ENCODE data around the gene TARBP1. TPM values are rescaled to one million over a fixed set of nuclear protein-coding genes. Genes with fewer than 3 reads are reported as not detected.
"Not testable (repeated sequence)": the region's sequence is repeated elsewhere in the genome, so short reads cannot be mapped to it uniquely, and the experiment has no call there.

TARBP1 gene
- total RNA-seq, 1 donor from 2014 or later: 30.4 TPM

- no peak overlapping the region for H3K27ac Mint-ChIP-seq
- POLR2A ChIA-PET: no interaction called here
- peaks cover 34% of the 10 kb centered on the region for H3K36me3 Mint-ChIP-seq (ENCODE audit: low read depth)
- TF ChIP-seq, protein P1, sequence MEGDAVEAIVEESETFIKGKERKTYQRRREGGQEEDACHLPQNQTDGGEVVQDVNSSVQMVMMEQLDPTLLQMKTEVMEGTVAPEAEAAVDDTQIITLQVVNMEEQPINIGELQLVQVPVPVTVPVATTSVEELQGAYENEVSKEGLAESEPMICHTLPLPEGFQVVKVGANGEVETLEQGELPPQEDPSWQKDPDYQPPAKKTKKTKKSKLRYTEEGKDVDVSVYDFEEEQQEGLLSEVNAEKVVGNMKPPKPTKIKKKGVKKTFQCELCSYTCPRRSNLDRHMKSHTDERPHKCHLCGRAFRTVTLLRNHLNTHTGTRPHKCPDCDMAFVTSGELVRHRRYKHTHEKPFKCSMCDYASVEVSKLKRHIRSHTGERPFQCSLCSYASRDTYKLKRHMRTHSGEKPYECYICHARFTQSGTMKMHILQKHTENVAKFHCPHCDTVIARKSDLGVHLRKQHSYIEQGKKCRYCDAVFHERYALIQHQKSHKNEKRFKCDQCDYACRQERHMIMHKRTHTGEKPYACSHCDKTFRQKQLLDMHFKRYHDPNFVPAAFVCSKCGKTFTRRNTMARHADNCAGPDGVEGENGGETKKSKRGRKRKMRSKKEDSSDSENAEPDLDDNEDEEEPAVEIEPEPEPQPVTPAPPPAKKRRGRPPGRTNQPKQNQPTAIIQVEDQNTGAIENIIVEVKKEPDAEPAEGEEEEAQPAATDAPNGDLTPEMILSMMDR (IDR thresholded peaks at IDR 0.05): no peak
- CTCF ChIA-PET: no interaction called here
- H3K4me1 Mint-ChIP-seq: peaks cover 4% of the 10 kb centered on the region
- ATAC-seq (ENCODE audit: low read depth) (no peak), DNase-seq (no peak)
- intact Hi-C loops (cut with micrococcal nuclease): no loop called here
- no peak overlapping the region for H3K4me3 Mint-ChIP-seq
- H3K27me3 Mint-ChIP-seq: no peaks in the 10 kb centered on the region
- no peaks in the 10 kb centered on the region for H3K9me3 Mint-ChIP-seq
These were observed 85.8 kb downstream of the TARBP1 start for GRCh38 chr1:234393190-234393589.

DNA sequence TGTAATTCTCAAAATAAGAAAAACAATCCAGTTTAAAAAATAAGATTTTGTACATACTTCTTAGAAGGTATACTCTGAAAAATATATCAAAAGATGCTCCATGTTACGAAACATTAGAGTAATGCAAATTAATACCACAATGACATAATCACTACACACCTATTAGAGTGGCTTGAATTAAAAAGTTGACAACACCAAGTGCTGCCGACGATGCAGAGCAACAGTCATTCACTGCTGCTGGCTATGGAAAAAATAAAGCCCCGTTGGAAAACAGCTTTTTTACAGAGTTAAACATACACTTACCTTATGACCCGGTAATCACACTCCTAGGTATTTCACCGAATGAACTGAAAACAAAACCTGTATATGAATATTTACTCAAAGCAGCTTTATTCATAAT, 90.9 kb downstream of the TARBP1 start:
- Mint-ChIP-seq H3K4me3 (no peak overlapping the region), H3K4me1 (peaks cover 8% of the 10 kb centered on the region), H3K27me3 (no peaks in the 10 kb centered on the region), H3K9me3 (no peaks in the 10 kb centered on the region), H3K36me3 (ENCODE audit: low read depth) (peaks cover 38% of the 10 kb centered on the region), H3K27ac (no peak overlapping the region)
- CTCF ChIA-PET: no interaction called here
- DNase-seq (no peak), ATAC-seq (ENCODE audit: low read depth) (no peak)
- POLR2A ChIA-PET: no interaction called here
- TF ChIP-seq, protein P1 (IDR thresholded peaks at IDR 0.05): no peak
- intact Hi-C loops (cut with micrococcal nuclease): no loop called here

DNA sequence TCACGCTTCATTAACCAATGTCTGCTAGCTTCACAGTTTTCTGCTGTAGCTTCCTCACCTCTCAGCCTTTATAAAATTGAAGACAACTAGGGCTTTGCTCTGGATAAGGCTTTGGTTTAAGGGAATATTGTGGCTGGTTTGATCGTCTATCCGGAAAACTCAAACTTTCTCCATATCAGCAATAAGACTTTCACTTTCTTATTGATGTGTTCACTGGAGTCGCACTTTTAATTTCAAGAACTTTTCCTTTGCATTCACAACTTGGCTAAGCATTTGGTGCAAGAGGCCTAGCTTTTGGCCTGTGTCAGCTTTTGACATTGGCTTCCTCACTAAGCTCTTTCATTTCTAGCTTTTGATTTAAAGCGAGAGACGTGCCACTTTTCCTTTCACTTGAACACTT, 92.9 kb downstream of the TARBP1 start:
- H3K4me3 Mint-ChIP-seq: peak overlapping the region; percentile 4
- H3K27me3 Mint-ChIP-seq: no peaks in the 10 kb centered on the region
- ATAC-seq (ENCODE audit: low read depth) (no peak), DNase-seq (no peak)
- H3K36me3 Mint-ChIP-seq (ENCODE audit: low read depth): peaks cover 40% of the 10 kb centered on the region
- ChIA-PET CTCF (no interaction called here), POLR2A (no interaction called here)
- peaks cover 8% of the 10 kb centered on the region for H3K4me1 Mint-ChIP-seq
- peak overlapping the region; percentile 61 for H3K27ac Mint-ChIP-seq
- intact Hi-C loops (cut with micrococcal nuclease): no loop called here
- no peaks in the 10 kb centered on the region for H3K9me3 Mint-ChIP-seq
- TF ChIP-seq, protein P1 (IDR thresholded peaks at IDR 0.05): no peak

DNA sequence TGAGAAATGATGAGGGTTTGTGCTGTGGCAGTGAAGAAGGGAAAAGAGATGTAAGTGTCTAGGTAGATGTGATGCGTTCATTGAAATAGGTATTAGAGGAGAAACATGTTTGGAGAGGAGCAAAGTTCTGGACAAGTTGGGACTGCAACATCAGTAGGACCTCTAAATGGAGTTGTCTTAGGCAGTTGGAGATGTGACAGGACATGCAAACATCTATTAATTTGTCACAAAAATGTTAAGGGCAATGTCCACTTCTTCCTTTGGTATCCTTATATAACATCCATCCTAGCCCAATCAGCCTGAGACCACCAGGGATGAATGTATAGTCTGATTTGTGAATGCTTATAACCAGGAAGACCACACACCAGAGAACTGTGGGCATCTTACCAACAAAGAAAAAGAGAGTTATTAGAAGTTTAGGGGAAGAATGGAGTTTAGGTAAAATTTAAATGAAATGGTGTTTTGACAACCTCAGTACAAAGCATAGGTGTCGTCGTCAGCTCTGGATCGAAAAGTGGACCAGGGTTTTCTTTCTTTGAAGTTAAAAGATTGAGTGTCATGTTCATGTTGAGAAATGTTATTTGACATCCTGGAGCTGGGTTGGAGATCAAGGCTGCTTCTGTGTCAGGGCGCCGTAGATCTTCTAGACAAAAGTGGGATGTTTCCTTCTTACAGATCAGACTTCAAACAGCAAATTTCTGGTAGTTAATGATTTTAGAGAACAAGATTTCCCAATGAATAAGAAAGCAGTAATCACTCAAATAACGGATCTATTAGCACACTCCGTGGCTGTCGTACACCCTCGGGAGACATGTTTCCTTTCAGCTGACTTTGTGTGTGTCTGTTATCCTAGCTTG, 97.1 kb downstream of the TARBP1 start:
- ATAC-seq (ENCODE audit: low read depth) (no peak), DNase-seq (no peak)
- POLR2A ChIA-PET: no interaction called here
- Mint-ChIP-seq H3K27me3 (no peaks in the 10 kb centered on the region), H3K4me1 (peaks cover 12% of the 10 kb centered on the region), H3K4me3 (no peak overlapping the region), H3K36me3 (ENCODE audit: low read depth) (peaks cover 76% of the 10 kb centered on the region), H3K27ac (no peak overlapping the region), H3K9me3 (no peaks in the 10 kb centered on the region)
- CTCF ChIA-PET: no interaction called here
- TF ChIP-seq, protein P1 (IDR thresholded peaks at IDR 0.05): no peak
- intact Hi-C loops (cut with micrococcal nuclease): no loop called here

DNA sequence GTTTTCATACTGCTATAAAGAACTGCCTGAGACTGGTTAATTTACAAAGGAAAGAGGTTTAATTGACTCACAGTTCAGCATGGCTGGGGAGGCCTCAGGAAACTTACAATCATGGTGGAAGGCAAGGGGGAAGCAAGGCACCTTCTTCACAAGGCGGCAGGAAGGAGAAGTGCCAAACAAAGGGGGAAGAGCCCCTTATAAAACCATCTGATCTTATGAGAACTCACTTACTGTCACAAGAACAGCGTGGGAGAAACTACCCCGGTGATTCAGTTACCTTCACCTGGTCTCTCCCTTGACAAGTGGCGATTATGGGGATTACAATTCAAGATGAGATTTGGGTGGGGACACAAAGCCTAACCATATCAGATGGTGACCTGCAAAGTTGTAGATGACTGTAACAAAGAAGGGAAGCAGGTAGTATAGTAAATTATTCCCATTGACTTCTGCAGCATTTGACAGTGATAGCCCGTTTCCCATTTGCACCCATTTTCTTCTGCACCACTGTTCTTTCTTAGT, 99.3 kb downstream of the TARBP1 start:
- POLR2A ChIA-PET: not testable (repeated sequence)

More for the DNA sequence above, 99.3 kb downstream of the TARBP1 start:
- ATAC-seq (ENCODE audit: low read depth); H3K9me3 Mint-ChIP-seq; H3K4me3 Mint-ChIP-seq; DNase-seq; H3K27me3 Mint-ChIP-seq; CTCF ChIA-PET; H3K27ac Mint-ChIP-seq: not testable (repeated sequence)
- intact Hi-C loops (cut with micrococcal nuclease): loop anchor here (10.0 kb wide), 1 partner anchor 225 kb away; no protein-coding TSS in a partner anchor
- Mint-ChIP-seq H3K36me3 (ENCODE audit: low read depth) (peaks cover 75% of the 10 kb centered on the region), H3K4me1 (peaks cover 13% of the 10 kb centered on the region)

All from activated B cell treated with CpG ODN at 0.5 μM for 24 hours (primary cell).